MCF 10A (cell line): ENCODE measurements around the gene ITGB8. TPM values are rescaled to one million over a fixed set of nuclear protein-coding genes. Genes with fewer than 3 reads are reported as not detected.

Experiments used
- BruUV-seq: library from RNA; stranded (reverse); fragments of 400-500 nt; replicated peaks from 2 replicates; lab custom pipeline; 2021; lab: Mats Ljungman, UMichigan
- CTCF ChIA-PET: fragments of 300-600 bp; sonication (Branson Sonifier 250); formaldehyde crosslinking; extraction: SDS; loops from one replicate; lab custom pipeline; 2021; ENCODE audit warnings: antibody characterized with exemption, inconsistent platforms; lab: Yijun Ruan, JAX
- POLR2A ChIA-PET: fragments of 300-600, 350-650 bp; sonication (Branson Sonifier 250); formaldehyde crosslinking; extraction: SDS; loops from one replicate; lab custom pipeline; 2020; ENCODE audit warnings: antibody characterized with exemption, inconsistent platforms; lab: Yijun Ruan, JAX
- DNase-seq: peaks from one replicate; pipeline ENCODE4 v3.0.0-alpha.2; 2018; ENCODE audit not compliant: unreplicated experiment
- H3K27ac Mint-ChIP-seq: one replicate; pipeline ENCODE4 v1.8.0; 2022; ENCODE audit warnings: mild to moderate bottlenecking, low read depth, mixed read lengths; ENCODE audit not compliant: unreplicated experiment
- H3K27me3 Mint-ChIP-seq: one replicate; pipeline ENCODE4 v1.8.0; 2022; ENCODE audit warnings: mixed read lengths; ENCODE audit not compliant: insufficient read depth, unreplicated experiment
- H3K36me3 Mint-ChIP-seq: one replicate; pipeline ENCODE4 v1.8.0; 2022; ENCODE audit warnings: mild to moderate bottlenecking, moderate library complexity, mixed read lengths; ENCODE audit not compliant: insufficient read depth, unreplicated experiment
- H3K4me1 Mint-ChIP-seq: one replicate; pipeline ENCODE4 v1.8.0; 2022; ENCODE audit warnings: mixed read lengths; ENCODE audit not compliant: insufficient read depth, unreplicated experiment
- H3K4me3 Mint-ChIP-seq: one replicate; pipeline ENCODE4 v1.8.0; 2022; ENCODE audit warnings: mild to moderate bottlenecking, moderate library complexity, mixed read lengths; ENCODE audit not compliant: unreplicated experiment
- H3K9me3 Mint-ChIP-seq: one replicate; pipeline ENCODE4 v1.8.0; 2022; ENCODE audit warnings: mixed read lengths; ENCODE audit not compliant: unreplicated experiment
- CTCF ChIP-seq: fragments of 200-600 bp; IDR thresholded peaks from one replicate; pipeline ENCODE4 v1.8.0; 2022; ENCODE audit warnings: antibody characterized with exemption, mild to moderate bottlenecking; ENCODE audit not compliant: unreplicated experiment
- intact Hi-C: fragments of 100-400 bp; cut with micrococcal nuclease; formaldehyde crosslinking; loops from 2 replicates; pipeline ENCODE4 v1.14.1; 2022
- total RNA-seq: library from RNA; stranded (reverse); gene quantifications from 2 replicates; pipeline ENCODE4 v1.2.3, GENCODE V29; 2022

Gene ITGB8
- total RNA-seq, 1 experiment from 2014 or later, result 38.1 TPM

GRCh38 chr7:20284003-20284770, 46.5 kb upstream of the ITGB8 start:
- POLR2A ChIA-PET, result no interaction called here
- CTCF ChIA-PET, result interaction anchor here (0.6 kb wide), 1 partner anchor 570 kb away, joined by 3 read pairs; no protein-coding TSS in a partner anchor
- BruUV-seq, result no TSS peak
- TF ChIP-seq CTCF, result no peak
- Mint-ChIP-seq H3K36me3 (no peaks in the 10 kb centered on the region), H3K27me3 (no peaks in the 10 kb centered on the region), H3K9me3 (peaks cover 6% of the 10 kb centered on the region), H3K4me3 (no peak overlapping the region), H3K27ac (no peak overlapping the region), H3K4me1 (peaks cover 12% of the 10 kb centered on the region)
- intact Hi-C loops, result no loop called here
- DNase-seq, result no peak

DNA sequence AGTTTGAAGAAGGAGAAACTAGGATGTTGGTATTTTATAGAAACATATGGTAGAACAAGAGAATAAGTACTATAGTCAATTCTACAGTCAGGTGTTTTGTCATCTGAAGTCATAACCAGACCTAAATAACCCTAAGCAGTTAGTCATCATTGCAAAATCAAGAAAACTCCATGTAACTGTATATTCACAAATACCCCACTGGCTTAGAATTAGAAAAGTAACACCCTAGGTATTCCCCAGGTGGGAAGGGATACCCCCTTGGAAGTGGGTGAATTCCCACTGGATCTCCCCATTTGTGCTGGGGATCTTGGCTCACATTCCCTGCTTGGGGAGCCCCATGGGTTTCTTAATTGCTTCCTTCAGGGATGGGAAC, 45.9 kb upstream of the ITGB8 start:
- POLR2A ChIA-PET, result no interaction called here
- CTCF ChIA-PET, result no interaction called here
- TF ChIP-seq CTCF, result no peak
- DNase-seq, result peak; percentile 18
- H3K27ac Mint-ChIP-seq, result no peak overlapping the region
- peaks cover 6% of the 10 kb centered on the region for H3K9me3 Mint-ChIP-seq
- H3K4me3 Mint-ChIP-seq, result no peak overlapping the region
- intact Hi-C loops, result no loop called here
- no peaks in the 10 kb centered on the region for H3K27me3 Mint-ChIP-seq
- no peaks in the 10 kb centered on the region for H3K36me3 Mint-ChIP-seq
- peaks cover 12% of the 10 kb centered on the region for H3K4me1 Mint-ChIP-seq
- BruUV-seq, result no TSS peak

GRCh38 chr7:20287317-20287716, 43.4 kb upstream of the ITGB8 start:
- Mint-ChIP-seq H3K9me3 (peaks cover 6% of the 10 kb centered on the region), H3K27ac (no peak overlapping the region), H3K4me3 (no peak overlapping the region), H3K4me1 (peaks cover 7% of the 10 kb centered on the region), H3K36me3 (no peaks in the 10 kb centered on the region), H3K27me3 (no peaks in the 10 kb centered on the region)
- POLR2A ChIA-PET, result no interaction called here
- CTCF ChIA-PET, result interaction anchor here (0.5 kb wide), 1 partner anchor 91 kb away, joined by 6 read pairs; no protein-coding TSS in a partner anchor
- BruUV-seq, result no TSS peak
- DNase-seq, result no peak
- no peak for TF ChIP-seq CTCF
- intact Hi-C loops, result no loop called here

- Mint-ChIP-seq H3K27me3 (no peaks in the 10 kb centered on the region), H3K27ac (no peak overlapping the region), H3K4me3 (no peak overlapping the region), H3K36me3 (no peaks in the 10 kb centered on the region), H3K4me1 (peaks cover 7% of the 10 kb centered on the region), H3K9me3 (peaks cover 6% of the 10 kb centered on the region)
- DNase-seq, result no peak
- ChIA-PET POLR2A (no interaction called here), CTCF (interaction anchor here (0.6 kb wide), 1 partner anchor 55 kb away, joined by 3 read pairs; no protein-coding TSS in a partner anchor)
- TF ChIP-seq CTCF, result no peak
- BruUV-seq, result no TSS peak
- intact Hi-C loops, result no loop called here
Observed at GRCh38 chr7:20288036-20288435, 42.7 kb upstream of the ITGB8 start.
